ENCODE data around the gene FRAT2.

- TF ChIP-seq CTCF (IDR thresholded peaks at IDR 0.05; ENCODE audit: insufficient read depth, low read depth, low read length) (no peak), EZH2 (IDR thresholded peaks at IDR 0.05; ENCODE audit: insufficient read depth, low read length) (no peak)
Observed at GRCh38 chr10:97300980-97301379, 33.5 kb downstream of the FRAT2 start.
